Right lobe of liver (tissue), 4 donors: ENCODE measurements around the gene TRAF3.

Source experiments
- POLR2A ChIP-seq: fragments of 450-650 bp; IDR thresholded peaks from one replicate; pipeline ENCODE4 v1.6.1; 2017; ENCODE audit warnings: antibody characterized with exemption, mild to moderate bottlenecking
- TF ChIP-seq, protein P1 (sequence below), 4 donors: fragments of 200-600 bp in 3 of 4; fragments of 450-650 bp in 1 of 4; IDR thresholded peaks; one replicate each; pipeline versions ENCODE4 v1.5.1 to v1.8.0; 2016 to 2022; ENCODE audit warnings: antibody characterized with exemption in 4 of 4, mild to moderate bottlenecking in 2 of 4
- donor health status: DM: no; HTN: no; CAD: no.
- donor health status: DM: no; HTN: no; CAD: no.
- donor health status: DM: no; HTN: yes; CAD: no.

GRCh38 chr14:102848830-102849525, 71.7 kb downstream of the TRAF3 start:
- TF ChIP-seq, protein P1, sequence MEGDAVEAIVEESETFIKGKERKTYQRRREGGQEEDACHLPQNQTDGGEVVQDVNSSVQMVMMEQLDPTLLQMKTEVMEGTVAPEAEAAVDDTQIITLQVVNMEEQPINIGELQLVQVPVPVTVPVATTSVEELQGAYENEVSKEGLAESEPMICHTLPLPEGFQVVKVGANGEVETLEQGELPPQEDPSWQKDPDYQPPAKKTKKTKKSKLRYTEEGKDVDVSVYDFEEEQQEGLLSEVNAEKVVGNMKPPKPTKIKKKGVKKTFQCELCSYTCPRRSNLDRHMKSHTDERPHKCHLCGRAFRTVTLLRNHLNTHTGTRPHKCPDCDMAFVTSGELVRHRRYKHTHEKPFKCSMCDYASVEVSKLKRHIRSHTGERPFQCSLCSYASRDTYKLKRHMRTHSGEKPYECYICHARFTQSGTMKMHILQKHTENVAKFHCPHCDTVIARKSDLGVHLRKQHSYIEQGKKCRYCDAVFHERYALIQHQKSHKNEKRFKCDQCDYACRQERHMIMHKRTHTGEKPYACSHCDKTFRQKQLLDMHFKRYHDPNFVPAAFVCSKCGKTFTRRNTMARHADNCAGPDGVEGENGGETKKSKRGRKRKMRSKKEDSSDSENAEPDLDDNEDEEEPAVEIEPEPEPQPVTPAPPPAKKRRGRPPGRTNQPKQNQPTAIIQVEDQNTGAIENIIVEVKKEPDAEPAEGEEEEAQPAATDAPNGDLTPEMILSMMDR (IDR thresholded peaks at IDR 0.05) = no peak
- no peak for TF ChIP-seq POLR2A
